GM12874 (cell line): ENCODE results near the gene CPM.

Experiments used
- TF ChIP-seq, protein P1 (sequence below): IDR thresholded peaks from 2 replicates; pipeline ENCODE4 v1.5.1; 2011; ENCODE audit warnings: low read depth, mild to moderate bottlenecking, control low read depth, low read length, moderate library complexity; ENCODE audit not compliant: insufficient read depth

Gene CPM

GRCh38 chr12:68915055-68915454 lies 17.9 kb downstream of the CPM start:
- TF ChIP-seq, protein P1, sequence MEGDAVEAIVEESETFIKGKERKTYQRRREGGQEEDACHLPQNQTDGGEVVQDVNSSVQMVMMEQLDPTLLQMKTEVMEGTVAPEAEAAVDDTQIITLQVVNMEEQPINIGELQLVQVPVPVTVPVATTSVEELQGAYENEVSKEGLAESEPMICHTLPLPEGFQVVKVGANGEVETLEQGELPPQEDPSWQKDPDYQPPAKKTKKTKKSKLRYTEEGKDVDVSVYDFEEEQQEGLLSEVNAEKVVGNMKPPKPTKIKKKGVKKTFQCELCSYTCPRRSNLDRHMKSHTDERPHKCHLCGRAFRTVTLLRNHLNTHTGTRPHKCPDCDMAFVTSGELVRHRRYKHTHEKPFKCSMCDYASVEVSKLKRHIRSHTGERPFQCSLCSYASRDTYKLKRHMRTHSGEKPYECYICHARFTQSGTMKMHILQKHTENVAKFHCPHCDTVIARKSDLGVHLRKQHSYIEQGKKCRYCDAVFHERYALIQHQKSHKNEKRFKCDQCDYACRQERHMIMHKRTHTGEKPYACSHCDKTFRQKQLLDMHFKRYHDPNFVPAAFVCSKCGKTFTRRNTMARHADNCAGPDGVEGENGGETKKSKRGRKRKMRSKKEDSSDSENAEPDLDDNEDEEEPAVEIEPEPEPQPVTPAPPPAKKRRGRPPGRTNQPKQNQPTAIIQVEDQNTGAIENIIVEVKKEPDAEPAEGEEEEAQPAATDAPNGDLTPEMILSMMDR, result no peak

DNA sequence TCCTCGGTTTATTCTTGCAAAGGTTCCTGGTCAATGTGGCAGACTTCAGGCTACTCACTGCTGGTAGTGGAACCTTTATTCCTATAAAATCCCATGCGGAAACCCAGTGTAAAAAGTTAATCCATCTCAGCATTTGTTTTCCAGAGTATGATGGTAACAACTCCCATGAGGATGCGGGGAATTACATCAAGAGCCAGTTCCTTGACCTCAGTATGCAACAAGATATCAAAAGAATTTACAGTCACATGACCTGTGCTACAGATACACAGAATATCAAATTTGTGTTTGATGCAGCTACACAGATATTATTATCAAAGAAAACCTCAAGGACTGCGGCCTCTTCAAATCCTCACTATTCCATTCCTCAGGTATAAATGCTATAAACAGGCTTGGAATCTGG lies 19.3 kb downstream of the CPM start:
- TF ChIP-seq, protein P1, result no peak

DNA sequence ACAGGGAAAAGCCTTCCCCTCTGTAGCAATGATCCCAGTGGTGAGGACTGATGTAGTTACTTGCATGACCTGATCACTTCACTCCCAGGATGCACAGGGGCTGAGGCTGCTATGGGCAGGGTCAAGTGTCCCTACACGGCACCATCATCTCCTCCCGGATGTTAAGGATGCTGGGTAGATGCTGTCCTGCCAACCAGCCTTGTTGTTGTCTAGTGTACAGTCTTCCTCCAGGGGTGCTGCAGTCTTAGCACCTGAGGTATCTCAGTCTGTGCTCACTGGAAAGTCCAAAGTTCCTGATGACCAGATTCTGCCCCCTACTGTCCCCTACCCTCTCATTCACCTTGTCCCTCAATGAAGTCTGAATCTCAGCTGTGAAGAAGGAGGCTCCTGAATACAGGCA lies 20.1 kb downstream of the CPM start:
- TF ChIP-seq, protein P1, result no peak

GRCh38 chr12:68911197-68911718 lies 21.7 kb downstream of the CPM start:
- TF ChIP-seq, protein P1, result no peak

DNA sequence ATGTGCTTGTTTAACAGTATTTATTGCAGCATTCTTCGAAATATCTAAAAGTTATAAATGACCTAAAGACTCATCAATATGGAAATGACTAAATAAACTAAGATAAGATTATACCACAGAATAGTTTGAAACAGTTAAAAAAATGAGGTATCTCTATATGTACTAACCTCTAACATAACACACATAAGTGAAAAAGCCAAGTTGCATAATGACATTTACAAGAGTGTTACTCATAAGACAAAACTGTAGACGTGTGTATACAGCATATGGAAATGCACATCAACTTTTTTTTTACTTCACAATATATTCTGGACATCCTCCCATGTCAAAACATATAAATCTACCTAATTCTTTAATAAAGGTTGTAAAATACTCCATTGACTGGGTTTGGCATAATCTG lies 22.8 kb downstream of the CPM start:
- TF ChIP-seq, protein P1, result no peak

DNA sequence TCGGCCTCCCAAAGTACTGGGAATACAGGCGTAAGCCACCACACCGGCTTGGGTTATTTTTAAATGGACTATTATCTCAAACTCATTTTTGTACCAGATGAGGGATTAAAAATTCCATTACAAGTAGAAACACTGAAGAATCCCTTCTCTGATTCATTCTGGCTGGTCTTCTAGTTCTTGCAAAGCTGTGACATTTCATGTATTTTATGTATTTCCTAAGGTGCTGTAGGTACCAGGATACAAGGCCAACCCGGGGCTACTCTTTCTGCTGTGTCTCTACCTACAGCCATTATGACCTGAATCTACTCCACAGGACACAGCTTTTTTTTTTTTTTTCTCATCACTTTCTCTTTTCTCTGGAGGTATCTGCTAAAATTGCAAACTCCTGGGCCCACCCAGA lies 24.9 kb downstream of the CPM start:
- TF ChIP-seq, protein P1, result no peak

DNA sequence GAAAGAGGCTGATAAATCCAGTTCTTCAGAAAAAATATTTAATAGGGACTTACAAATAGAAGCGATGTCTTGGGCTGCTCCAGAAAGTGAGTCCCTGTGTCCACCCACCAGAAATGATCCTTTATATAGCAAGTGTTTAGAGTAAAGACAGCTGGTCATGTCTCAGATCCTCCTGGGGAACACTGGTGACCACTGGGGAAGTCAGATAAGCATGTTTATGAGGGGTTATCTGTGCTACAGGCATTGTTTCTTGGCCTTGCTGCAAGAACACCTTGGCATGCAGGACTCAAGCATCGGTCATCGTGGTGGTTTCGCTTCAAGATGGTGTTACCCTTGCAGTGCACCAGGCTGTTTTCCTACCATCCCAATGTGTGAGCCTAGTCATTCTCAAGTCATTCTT lies 27.2 kb downstream of the CPM start:
- TF ChIP-seq, protein P1, result no peak
